GM23248 (cell line): ENCODE data around the gene AP2A2. TPM values are rescaled to one million over a fixed set of nuclear protein-coding genes. Genes with fewer than 3 reads are reported as not detected.

Experiments
- DNase-seq: peaks from one replicate; pipeline ENCODE4 v3.0.0-alpha.2; 2015
- H2AFZ ChIP-seq: fragments of 200-600 bp; sonication (generic); 2 replicates; pipeline ENCODE4 v1.6.1; 2016; ENCODE audit warnings: antibody characterized with exemption
- H3F3A ChIP-seq: fragments of 200-600 bp; sonication (generic); 2 replicates; pipeline ENCODE4 v1.6.1; 2016; ENCODE audit warnings: mild to moderate bottlenecking, antibody characterized with exemption, mixed run types; ENCODE audit not compliant: insufficient read depth
- H3K27ac ChIP-seq: fragments of 200-600 bp; sonication (generic); 2 replicates; pipeline ENCODE4 v1.5.1; 2016; ENCODE audit warnings: mild to moderate bottlenecking
- H3K27me3 ChIP-seq: fragments of 200-600 bp; sonication (generic); replicated peaks from 2 replicates; pipeline ENCODE4 v1.6.1; 2016; ENCODE audit warnings: mild to moderate bottlenecking; ENCODE audit not compliant: insufficient read depth
- H3K36me3 ChIP-seq: fragments of 200-600 bp; sonication (generic); 2 replicates; pipeline ENCODE4 v1.6.1; 2016; ENCODE audit warnings: low read depth, mild to moderate bottlenecking
- H3K4me1 ChIP-seq: fragments of 200-600 bp; sonication (generic); 2 replicates; pipeline ENCODE4 v1.6.1; 2016; ENCODE audit warnings: mild to moderate bottlenecking; ENCODE audit not compliant: insufficient read depth
- H3K4me2 ChIP-seq: fragments of 200-600 bp; sonication (generic); one replicate; pipeline ENCODE4 v1.6.1; 2016; ENCODE audit warnings: mild to moderate bottlenecking; ENCODE audit not compliant: unreplicated experiment
- H3K4me3 ChIP-seq: fragments of 200-600 bp; sonication (generic); 2 replicates; pipeline ENCODE4 v1.5.1; 2016; ENCODE audit warnings: mild to moderate bottlenecking
- H3K79me2 ChIP-seq: fragments of 200-600 bp; sonication (generic); 2 replicates; pipeline ENCODE4 v1.6.1; 2016; ENCODE audit warnings: mild to moderate bottlenecking; ENCODE audit not compliant: insufficient read depth
- H3K9ac ChIP-seq: fragments of 200-600 bp; sonication (generic); 2 replicates; pipeline ENCODE4 v1.6.1; 2016; ENCODE audit warnings: mild to moderate bottlenecking
- H3K9me2 ChIP-seq: fragments of 200-600 bp; sonication (generic); 2 replicates; pipeline ENCODE4 v1.6.1; 2016; ENCODE audit warnings: mixed run types, mild to moderate bottlenecking, moderate library complexity; ENCODE audit not compliant: insufficient read depth
- H3K9me3 ChIP-seq: fragments of 200-600 bp; sonication (generic); one replicate; pipeline ENCODE4 v1.6.1; 2017; ENCODE audit warnings: low read depth
- H4K20me1 ChIP-seq: fragments of 200-600 bp; sonication (generic); 2 replicates; pipeline ENCODE4 v1.6.0; 2016; ENCODE audit not compliant: insufficient read depth
- EZH2 ChIP-seq: fragments of 200-600 bp; sonication (generic); IDR thresholded peaks from 2 replicates; pipeline ENCODE4 v1.6.1; 2018; ENCODE audit warnings: antibody characterized with exemption, mild to moderate bottlenecking; ENCODE audit not compliant: insufficient read depth, poor library complexity, severe bottlenecking
- EZH2phosphoT487 ChIP-seq: fragments of 200-600 bp; sonication (generic); IDR thresholded peaks from 2 replicates; pipeline ENCODE4 v1.6.1; 2018; ENCODE audit warnings: antibody characterized with exemption, moderate library complexity, mild to moderate bottlenecking, low read depth; ENCODE audit not compliant: insufficient read depth
- WGBS, 2 experiments: methylation state at CpG; one replicate each; pipeline ENCODE4 v1.1.6; 2015 to 2017; ENCODE audit warnings: low lambda C conversion rate in 2 of 2, low coverage in 1 of 2; ENCODE audit errors: missing lambda C conversion rate in 2 of 2; 5-methylcytosine and 5-hydroxymethylcytosine counted together
- in situ Hi-C: fragments of 300-500 bp; cut with MboI; formaldehyde crosslinking; loops from 2 replicates; pipeline ENCODE4 v1.15.0; 2020
- polyA plus RNA-seq: library from polyadenylated mRNA; unstranded; fragments of >200 nt; fragmentation: Nextera tagmentation; extraction: Ambion mirVana; gene quantifications from 2 replicates; pipeline ENCODE4 v1.2.1, GENCODE V29; 2016
- total RNA-seq: library from RNA; depleted of rRNA; stranded (reverse); fragments of >200 nt; shearing (Covaris generic); gene quantifications from 2 replicates; pipeline ENCODE4 v1.2.3, GENCODE V29; 2014

Gene AP2A2
- total and polyA plus RNA-seq, 2 experiments from 2014 or later, result 31.1 to 38.3 TPM

- WGBS, 2 experiments, result 86 to 87% methylated on average over 34 to 35 of the region's 35 CpGs
- in situ Hi-C loops, result no loop called here
These were observed 85.1 kb downstream of the AP2A2 start for GRCh38 chr11:1010551-1011319.

GRCh38 chr11:1011320-1011698, 85.6 kb downstream of the AP2A2 start:
- Histone ChIP-seq H3K36me3 (no peaks in the 10 kb centered on the region; the same call in 1 of the 2 replicates), H3K79me2 (peaks cover 3% of the 10 kb centered on the region), H3K27me3 (no peaks in the 10 kb centered on the region), H2AFZ (no peak overlapping the region), H3K4me2 (no peak overlapping the region), H3K27ac (no peak overlapping the region), H3K9ac (no peak overlapping the region), H3K9me2 (no peaks in the 10 kb centered on the region), H3F3A (no peaks in the 10 kb centered on the region), H3K4me1 (no peaks in the 10 kb centered on the region), H3K4me3 (no peak overlapping the region), H4K20me1 (no peaks in the 10 kb centered on the region), H3K9me3 (no peaks in the 10 kb centered on the region)
- in situ Hi-C loops, result no loop called here
- 88 to 92% methylated on average over 17 of the region's 17 CpGs for WGBS, 2 experiments
- TF ChIP-seq EZH2 (no peak), EZH2phosphoT487 (no peak)
- no peak for DNase-seq

More at GRCh38 chr11:1010551-1011319, 85.1 kb downstream of the AP2A2 start:
- Histone ChIP-seq H3K36me3 (no peaks in the 10 kb centered on the region; the same call in 1 of the 2 replicates), H3K27me3 (no peaks in the 10 kb centered on the region), H3K4me3 (no peak overlapping the region), H4K20me1 (no peaks in the 10 kb centered on the region), H3K9ac (no peak overlapping the region), H3K4me2 (no peak overlapping the region), H3K4me1 (no peaks in the 10 kb centered on the region), H3F3A (no peaks in the 10 kb centered on the region), H3K9me2 (no peaks in the 10 kb centered on the region), H2AFZ (no peak overlapping the region), H3K27ac (no peak overlapping the region), H3K9me3 (no peaks in the 10 kb centered on the region), H3K79me2 (no peaks in the 10 kb centered on the region)
- TF ChIP-seq EZH2phosphoT487, result no peak
- no peak for TF ChIP-seq EZH2
- no peak for DNase-seq

GRCh38 chr11:1012291-1012690, 86.6 kb downstream of the AP2A2 start:
- 92 to 93% methylated on average over 17 of the region's 17 CpGs for WGBS, 2 experiments
- no peak overlapping the region for H2AFZ ChIP-seq
- in situ Hi-C loops, result no loop called here
- H3K4me3 ChIP-seq, result no peak overlapping the region
- no peaks in the 10 kb centered on the region; the same call in 1 of the 2 replicates for H3K36me3 ChIP-seq
- no peaks in the 10 kb centered on the region for H3K9me3 ChIP-seq
- no peak overlapping the region for H3K27ac ChIP-seq
- no peaks in the 10 kb centered on the region for H3K9me2 ChIP-seq
- no peak overlapping the region for H3K4me2 ChIP-seq
- H3F3A ChIP-seq, result no peaks in the 10 kb centered on the region
- no peaks in the 10 kb centered on the region for H3K4me1 ChIP-seq
- H3K27me3 ChIP-seq, result no peaks in the 10 kb centered on the region
- TF ChIP-seq EZH2phosphoT487, result no peak
- no peak overlapping the region for H3K9ac ChIP-seq
- H4K20me1 ChIP-seq, result no peaks in the 10 kb centered on the region
- peaks cover 13% of the 10 kb centered on the region for H3K79me2 ChIP-seq
- DNase-seq, result no peak

- Histone ChIP-seq H3K27ac (no peak overlapping the region), H3K4me2 (no peak overlapping the region), H3K9ac (no peak overlapping the region), H3K9me3 (no peaks in the 10 kb centered on the region), H3K4me3 (no peak overlapping the region), H3K4me1 (no peaks in the 10 kb centered on the region), H4K20me1 (no peaks in the 10 kb centered on the region), H3K36me3 (no peaks in the 10 kb centered on the region; the same call in 1 of the 2 replicates), H3K79me2 (peaks cover 18% of the 10 kb centered on the region), H3K9me2 (no peaks in the 10 kb centered on the region), H3K27me3 (no peaks in the 10 kb centered on the region), H2AFZ (no peak overlapping the region), H3F3A (no peaks in the 10 kb centered on the region)
- TF ChIP-seq EZH2phosphoT487 (no peak), EZH2 (no peak)
- 78 to 79% methylated on average over 24 to 27 of the region's 28 CpGs for WGBS, 2 experiments
- in situ Hi-C loops, result no loop called here
- no peak for DNase-seq
These were observed 87.3 kb downstream of the AP2A2 start for GRCh38 chr11:1012740-1013630.
